PC-9 (cell line): ENCODE data around the gene HIF1AN.

ENCODE experiments used
- EZH2 ChIP-seq: fragments of 200-600 bp; sonication (generic); IDR thresholded peaks from 2 replicates; pipeline ENCODE4 v1.8.0; 2017; ENCODE audit warnings: antibody characterized with exemption, low read depth
- TF ChIP-seq, protein P1 (sequence below): fragments of 200-600 bp; sonication (generic); conservative IDR thresholded peaks from 2 replicates; pipeline ENCODE4 v1.6.1; 2017; ENCODE audit warnings: mixed run types, antibody characterized with exemption, mild to moderate bottlenecking, moderate library complexity

DNA sequence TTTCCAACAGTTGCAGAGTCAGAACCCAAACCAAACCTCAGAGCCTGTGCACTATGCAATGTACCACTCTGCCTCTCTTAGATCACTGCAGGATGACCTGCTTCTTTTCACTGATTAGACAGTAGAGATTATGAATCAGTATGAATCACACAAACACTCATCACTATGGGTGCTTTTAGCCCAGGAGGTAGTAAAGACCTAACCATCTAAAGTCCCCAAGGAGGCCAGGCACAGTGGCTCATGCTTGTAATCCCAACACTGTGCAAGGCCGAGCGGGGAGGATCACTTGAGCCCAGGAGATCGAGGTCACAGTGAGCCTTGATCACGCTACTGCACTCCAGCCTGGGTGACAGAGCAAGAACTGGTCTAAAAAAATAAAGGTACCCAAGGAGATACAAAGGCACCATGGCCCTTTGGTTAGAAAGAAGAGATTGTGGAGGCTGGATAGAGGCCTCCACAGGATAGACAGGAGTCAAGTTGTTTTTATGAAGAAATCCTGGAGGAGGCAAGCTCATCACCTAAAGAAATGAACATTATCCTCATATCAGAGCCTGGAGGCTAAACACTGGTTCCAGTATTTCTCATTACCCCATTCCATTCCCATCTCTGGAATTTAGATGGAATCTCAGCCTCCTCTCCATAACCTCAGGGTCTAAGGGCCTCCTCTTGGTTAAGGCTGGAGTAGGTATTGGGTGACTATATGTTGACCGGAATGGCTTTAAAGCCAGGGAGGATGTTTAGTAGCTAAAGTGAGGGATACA, 29.0 kb upstream of the HIF1AN start:
- TF ChIP-seq, protein P1, sequence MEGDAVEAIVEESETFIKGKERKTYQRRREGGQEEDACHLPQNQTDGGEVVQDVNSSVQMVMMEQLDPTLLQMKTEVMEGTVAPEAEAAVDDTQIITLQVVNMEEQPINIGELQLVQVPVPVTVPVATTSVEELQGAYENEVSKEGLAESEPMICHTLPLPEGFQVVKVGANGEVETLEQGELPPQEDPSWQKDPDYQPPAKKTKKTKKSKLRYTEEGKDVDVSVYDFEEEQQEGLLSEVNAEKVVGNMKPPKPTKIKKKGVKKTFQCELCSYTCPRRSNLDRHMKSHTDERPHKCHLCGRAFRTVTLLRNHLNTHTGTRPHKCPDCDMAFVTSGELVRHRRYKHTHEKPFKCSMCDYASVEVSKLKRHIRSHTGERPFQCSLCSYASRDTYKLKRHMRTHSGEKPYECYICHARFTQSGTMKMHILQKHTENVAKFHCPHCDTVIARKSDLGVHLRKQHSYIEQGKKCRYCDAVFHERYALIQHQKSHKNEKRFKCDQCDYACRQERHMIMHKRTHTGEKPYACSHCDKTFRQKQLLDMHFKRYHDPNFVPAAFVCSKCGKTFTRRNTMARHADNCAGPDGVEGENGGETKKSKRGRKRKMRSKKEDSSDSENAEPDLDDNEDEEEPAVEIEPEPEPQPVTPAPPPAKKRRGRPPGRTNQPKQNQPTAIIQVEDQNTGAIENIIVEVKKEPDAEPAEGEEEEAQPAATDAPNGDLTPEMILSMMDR = no peak
- no peak for TF ChIP-seq EZH2
